ENCODE data around the gene ATF3. TPM values are rescaled to one million over a fixed set of nuclear protein-coding genes. Genes with fewer than 3 reads are reported as not detected.
"Not testable (repeated sequence)": the region's sequence is repeated elsewhere in the genome, so short reads cannot be mapped to it uniquely, and the experiment has no call there.

ATF3 gene
- total RNA-seq, 1 donor from 2014 or later, result 23.9 TPM

- no peak overlapping the region for H3K4me3 Mint-ChIP-seq
- no peaks in the 10 kb centered on the region for H3K36me3 Mint-ChIP-seq
- H3K27ac Mint-ChIP-seq, result no peak overlapping the region
- no peaks in the 10 kb centered on the region for H3K4me1 Mint-ChIP-seq (ENCODE audit: unreplicated experiment)
- peaks cover 9% of the 10 kb centered on the region for H3K27me3 Mint-ChIP-seq
- H3K9me3 Mint-ChIP-seq, result no peaks in the 10 kb centered on the region
- TF ChIP-seq, protein P1, sequence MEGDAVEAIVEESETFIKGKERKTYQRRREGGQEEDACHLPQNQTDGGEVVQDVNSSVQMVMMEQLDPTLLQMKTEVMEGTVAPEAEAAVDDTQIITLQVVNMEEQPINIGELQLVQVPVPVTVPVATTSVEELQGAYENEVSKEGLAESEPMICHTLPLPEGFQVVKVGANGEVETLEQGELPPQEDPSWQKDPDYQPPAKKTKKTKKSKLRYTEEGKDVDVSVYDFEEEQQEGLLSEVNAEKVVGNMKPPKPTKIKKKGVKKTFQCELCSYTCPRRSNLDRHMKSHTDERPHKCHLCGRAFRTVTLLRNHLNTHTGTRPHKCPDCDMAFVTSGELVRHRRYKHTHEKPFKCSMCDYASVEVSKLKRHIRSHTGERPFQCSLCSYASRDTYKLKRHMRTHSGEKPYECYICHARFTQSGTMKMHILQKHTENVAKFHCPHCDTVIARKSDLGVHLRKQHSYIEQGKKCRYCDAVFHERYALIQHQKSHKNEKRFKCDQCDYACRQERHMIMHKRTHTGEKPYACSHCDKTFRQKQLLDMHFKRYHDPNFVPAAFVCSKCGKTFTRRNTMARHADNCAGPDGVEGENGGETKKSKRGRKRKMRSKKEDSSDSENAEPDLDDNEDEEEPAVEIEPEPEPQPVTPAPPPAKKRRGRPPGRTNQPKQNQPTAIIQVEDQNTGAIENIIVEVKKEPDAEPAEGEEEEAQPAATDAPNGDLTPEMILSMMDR (conservative IDR thresholded peaks at IDR 0.05), result no peak
- DNase-seq (ENCODE audit: extremely low spot score, unreplicated experiment), result no peak
Measured at GRCh38 chr1:212634252-212634651, 25.7 kb downstream of the ATF3 start.

DNA sequence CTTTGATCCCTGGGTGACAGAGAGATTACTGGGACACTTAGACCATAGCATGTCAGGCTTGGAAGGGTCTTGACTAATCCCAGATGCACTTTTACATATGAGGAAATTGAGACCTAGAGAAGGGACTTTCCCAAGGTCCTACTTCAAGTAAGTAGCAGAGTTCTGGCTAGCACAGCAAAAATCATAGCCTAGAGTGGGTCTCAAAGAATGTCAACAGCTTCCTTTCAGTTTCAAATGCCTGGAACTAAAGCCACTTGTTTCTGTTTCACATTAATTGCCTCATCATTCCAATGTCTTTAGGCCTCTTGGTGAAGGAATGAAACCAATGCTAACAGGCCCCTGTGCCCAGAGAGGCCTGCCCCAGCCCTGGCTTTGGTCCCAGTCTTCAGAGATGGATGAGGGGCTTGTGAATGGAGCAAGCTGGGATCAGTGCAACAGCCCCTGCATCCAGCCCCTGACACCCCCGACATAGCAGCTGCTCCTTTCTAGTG, 26.6 kb downstream of the ATF3 start:
- H3K36me3 Mint-ChIP-seq, result no peaks in the 10 kb centered on the region
- no peak overlapping the region for H3K27ac Mint-ChIP-seq
- TF ChIP-seq, protein P1 (conservative IDR thresholded peaks at IDR 0.05), result no peak
- no peak for DNase-seq (ENCODE audit: extremely low spot score, unreplicated experiment)
- H3K9me3 Mint-ChIP-seq, result no peaks in the 10 kb centered on the region
- no peak overlapping the region for H3K4me3 Mint-ChIP-seq
- no peaks in the 10 kb centered on the region for H3K4me1 Mint-ChIP-seq (ENCODE audit: unreplicated experiment)
- peaks cover 13% of the 10 kb centered on the region for H3K27me3 Mint-ChIP-seq

DNA sequence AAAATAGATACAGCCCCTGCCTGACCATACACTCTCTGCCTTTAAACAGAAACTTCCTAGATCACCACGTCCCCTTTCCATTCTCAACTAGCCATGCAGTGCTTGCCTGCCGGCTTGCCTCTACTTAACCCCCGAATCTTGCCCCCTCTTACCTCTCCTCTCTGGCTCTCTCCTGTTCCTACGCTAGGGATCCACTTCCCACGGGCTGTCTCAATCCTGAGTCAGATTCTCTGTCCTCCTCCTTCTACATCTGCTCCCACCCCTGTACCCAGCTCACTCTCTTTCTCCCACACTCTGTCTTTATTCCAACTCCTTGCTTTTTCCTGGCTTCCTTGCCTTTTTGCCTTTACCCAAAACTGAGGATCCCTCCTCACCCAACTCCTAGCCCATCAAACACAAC, 29.3 kb downstream of the ATF3 start:
- H3K36me3 Mint-ChIP-seq, result no peaks in the 10 kb centered on the region
- H3K4me1 Mint-ChIP-seq (ENCODE audit: unreplicated experiment), result no peaks in the 10 kb centered on the region
- H3K4me3 Mint-ChIP-seq, result no peak overlapping the region
- DNase-seq (ENCODE audit: extremely low spot score, unreplicated experiment), result no peak
- no peaks in the 10 kb centered on the region for H3K9me3 Mint-ChIP-seq
- TF ChIP-seq, protein P1 (conservative IDR thresholded peaks at IDR 0.05), result no peak
- peaks cover 13% of the 10 kb centered on the region for H3K27me3 Mint-ChIP-seq
- H3K27ac Mint-ChIP-seq, result no peak overlapping the region

- no peaks in the 10 kb centered on the region for H3K9me3 Mint-ChIP-seq
- no peak overlapping the region for H3K4me3 Mint-ChIP-seq
- DNase-seq (ENCODE audit: extremely low spot score, unreplicated experiment), result no peak
- peaks cover 13% of the 10 kb centered on the region for H3K27me3 Mint-ChIP-seq
- H3K36me3 Mint-ChIP-seq, result no peaks in the 10 kb centered on the region
- TF ChIP-seq, protein P1 (conservative IDR thresholded peaks at IDR 0.05), result no peak
- no peaks in the 10 kb centered on the region for H3K4me1 Mint-ChIP-seq (ENCODE audit: unreplicated experiment)
- no peak overlapping the region for H3K27ac Mint-ChIP-seq
Measured at GRCh38 chr1:212638492-212639151, 30.1 kb downstream of the ATF3 start.

GRCh38 chr1:212639524-212639923, 31.0 kb downstream of the ATF3 start:
- peaks cover 13% of the 10 kb centered on the region for H3K27me3 Mint-ChIP-seq
- not testable (repeated sequence) for H3K4me3 Mint-ChIP-seq

DNA sequence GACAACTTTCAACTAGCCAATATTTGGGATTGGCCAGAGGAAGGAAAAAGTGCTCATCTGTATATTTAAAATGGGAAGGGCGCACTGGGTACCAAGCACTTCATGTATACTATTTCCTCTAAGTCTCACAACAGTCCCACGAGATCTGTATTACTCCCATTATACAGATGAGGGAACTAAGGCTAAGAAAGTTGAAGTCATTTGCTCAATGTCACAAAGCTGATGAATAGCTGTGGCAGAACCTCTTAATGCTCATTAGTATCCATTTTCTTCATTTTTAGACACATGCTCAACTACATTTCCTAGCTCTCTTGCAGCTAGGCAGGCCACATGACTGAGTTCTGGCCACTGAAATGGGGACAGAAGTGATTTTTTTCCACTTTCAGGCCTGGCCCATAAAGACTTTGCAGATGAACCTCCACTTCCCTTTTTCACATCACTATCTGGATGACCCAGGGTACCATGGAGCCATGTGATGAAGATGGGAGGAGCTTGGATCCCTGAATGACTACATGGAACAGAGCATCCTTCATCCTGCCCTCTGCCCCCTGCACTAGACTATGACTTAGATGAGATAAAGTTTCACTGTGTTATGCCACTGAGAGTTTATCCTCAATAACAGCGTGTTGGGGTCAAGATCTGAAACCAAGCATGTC, 31.8 kb downstream of the ATF3 start:
- H3K4me1 Mint-ChIP-seq (ENCODE audit: unreplicated experiment), result no peaks in the 10 kb centered on the region
- H3K4me3 Mint-ChIP-seq, result no peak overlapping the region
- no peak overlapping the region for H3K27ac Mint-ChIP-seq
- DNase-seq (ENCODE audit: extremely low spot score, unreplicated experiment), result no peak
- peaks cover 16% of the 10 kb centered on the region for H3K27me3 Mint-ChIP-seq
- no peaks in the 10 kb centered on the region for H3K36me3 Mint-ChIP-seq
- H3K9me3 Mint-ChIP-seq, result no peaks in the 10 kb centered on the region
- TF ChIP-seq, protein P1 (conservative IDR thresholded peaks at IDR 0.05), result no peak

More at GRCh38 chr1:212639524-212639923, 31.0 kb downstream of the ATF3 start:
- not testable (repeated sequence) for H3K9me3 Mint-ChIP-seq; H3K4me1 Mint-ChIP-seq (ENCODE audit: unreplicated experiment); H3K36me3 Mint-ChIP-seq; DNase-seq (ENCODE audit: extremely low spot score, unreplicated experiment); H3K27ac Mint-ChIP-seq

Data from type B pancreatic cell (in vitro differentiated cells).